GM12878 (cell line): ENCODE data around the gene RO60. TPM values are rescaled to one million over a fixed set of nuclear protein-coding genes. Genes with fewer than 3 reads are reported as not detected.

ENCODE experiments used
- ATAC-seq: fragments of 200-7000 bp; cut with Tn5 transposase; 3 replicates; pipeline ENCODE4 v1.9.1; 2020; ENCODE audit warnings: mild to moderate bottlenecking, moderate library complexity
- BruUV-seq: library from RNA; stranded (reverse); fragments of 400-500 nt; replicated peaks from 2 replicates; lab custom pipeline; 2021; lab: Mats Ljungman, UMichigan
- CTCF ChIA-PET: fragments of 300-600 bp; sonication (Branson Sonifier 250); formaldehyde crosslinking; extraction: SDS; loops from one replicate; lab custom pipeline; 2021; ENCODE audit warnings: inconsistent platforms; lab: Yijun Ruan, JAX
- POLR2A ChIA-PET: fragments of 350-600 bp; formaldehyde crosslinking; extraction: SDS; loops from one replicate; lab custom pipeline; 2021; ENCODE audit warnings: inconsistent platforms; lab: Charles Lee
- RAD21 ChIA-PET: fragments of 300-600 bp; sonication (Branson Sonifier 250); formaldehyde crosslinking; loops from one replicate; lab custom pipeline; 2023; ENCODE audit warnings: antibody characterized with exemption; ENCODE audit not compliant: unreplicated experiment; lab: Charles Lee
- SMC1A ChIA-PET: fragments of 300-600 bp; sonication (Branson Sonifier 250); formaldehyde crosslinking; loops from one replicate; lab custom pipeline; 2023; ENCODE audit not compliant: unreplicated experiment, uncharacterized antibody; lab: Charles Lee
- DNase-seq: peaks from one replicate; pipeline ENCODE4 v3.0.0-alpha.2; 2011; ENCODE audit warnings: low read depth, low spot score
- FAIRE-seq: peaks from 3 replicates; lab custom pipeline; 2011; peaks lifted over from hg19 to GRCh38; lab: Jason Lieb, UNC
- H2AFZ ChIP-seq: 2 replicates; pipeline ENCODE4 v1.6.0; 2011; ENCODE audit warnings: low read depth, low read length, control low read depth; ENCODE audit not compliant: control insufficient read depth
- H3K27ac ChIP-seq: 2 replicates; pipeline ENCODE4 v1.5.1; 2011; ENCODE audit warnings: control low read depth; ENCODE audit not compliant: control insufficient read depth, insufficient read depth
- H3K27me3 ChIP-seq, 2 experiments: replicated peaks in 1 of 2; 2 replicates each; pipeline versions ENCODE4 v1.6.0 to v1.6.1; 2011; ENCODE audit warnings: low read length in 1 of 2; ENCODE audit not compliant: control insufficient read depth in 2 of 2, insufficient read depth in 2 of 2
- H3K36me3 ChIP-seq, 2 experiments: 2 replicates each; pipeline ENCODE4 v1.5.1; 2011; ENCODE audit warnings: low read length in 1 of 2; ENCODE audit not compliant: control insufficient read depth in 2 of 2, insufficient read depth in 2 of 2
- H3K4me1 ChIP-seq: 2 replicates; pipeline ENCODE4 v1.6.1; 2011; ENCODE audit warnings: mild to moderate bottlenecking, low read length, moderate library complexity, mixed read lengths; ENCODE audit not compliant: control insufficient read depth, insufficient read depth
- H3K4me2 ChIP-seq: 2 replicates; pipeline ENCODE4 v1.6.0; 2011; ENCODE audit warnings: control low read depth; ENCODE audit not compliant: control insufficient read depth, insufficient read depth
- H3K4me3 ChIP-seq: fragments of 200-600 bp; sonication (generic); 2 replicates; pipeline ENCODE4 v1.5.1; 2016
- H3K79me2 ChIP-seq: 2 replicates; pipeline ENCODE4 v1.6.0; 2011; ENCODE audit warnings: low read length; ENCODE audit not compliant: control insufficient read depth, insufficient read depth
- H3K9ac ChIP-seq: 2 replicates; pipeline ENCODE4 v1.8.0; 2011; ENCODE audit warnings: low read length, control low read depth, mixed read lengths; ENCODE audit not compliant: control insufficient read depth, insufficient read depth
- H3K9me3 ChIP-seq: replicated peaks from 3 replicates; pipeline ENCODE4 v1.5.1; 2011; ENCODE audit warnings: mild to moderate bottlenecking, low read length; ENCODE audit not compliant: control insufficient read depth, insufficient read depth
- H4K20me1 ChIP-seq: 2 replicates; pipeline ENCODE4 v1.6.0; 2011; ENCODE audit not compliant: control insufficient read depth, insufficient read depth
- CREM ChIP-seq: IDR thresholded peaks from 2 replicates; pipeline ENCODE4 v1.6.1; 2014; ENCODE audit warnings: antibody characterized with exemption, low read depth
- DPF2 ChIP-seq: fragments of 450-650 bp; IDR thresholded peaks from 2 replicates; pipeline ENCODE4 v1.6.1; 2017; ENCODE audit warnings: mild to moderate bottlenecking
- POLR2AphosphoS2 ChIP-seq: IDR thresholded peaks from 2 replicates; pipeline ENCODE4 v1.6.1; 2011; ENCODE audit warnings: low read depth, mild to moderate bottlenecking, low read length, improper control_type of control experiment, moderate library complexity
- RFX5 ChIP-seq: IDR thresholded peaks from 2 replicates; pipeline ENCODE4 v1.6.1; 2011; ENCODE audit warnings: low read depth, low read length, improper control_type of control experiment
- SUPT20H ChIP-seq: IDR thresholded peaks from 2 replicates; pipeline ENCODE4 v1.6.1; 2011; ENCODE audit warnings: low read depth, mild to moderate bottlenecking, low read length, moderate library complexity, borderline replicate concordance; ENCODE audit not compliant: control insufficient read depth
- WGBS: methylation state at CpG from one replicate; pipeline ENCODE4 v1.1.6; 2016; ENCODE audit warnings: low lambda C conversion rate; ENCODE audit not compliant: insufficient replicate concordance, insufficient coverage; ENCODE audit errors: missing lambda C conversion rate; 5-methylcytosine and 5-hydroxymethylcytosine counted together
- in situ Hi-C: fragments of 300-500 bp; cut with MboI; formaldehyde crosslinking; loops from 9 replicates; pipeline ENCODE4 v1.14.3; 2018; ENCODE audit warnings: mixed read lengths
- intact Hi-C: fragments of 100-400 bp; cut with micrococcal nuclease; formaldehyde crosslinking; loops from one replicate; pipeline ENCODE4 v1.14.2; 2022; ENCODE audit not compliant: unreplicated experiment
- polyA plus RNA-seq, 11 experiments: library from polyadenylated mRNA; depleted of rRNA in 4 of 11; unstranded in 6 of 11; stranded (reverse) in 5 of 11; fragments of >200 nt; fragmentation: Nextera tagmentation in 4 of 11; fragmentation: Illumina TruSeq in 1 of 11; extraction: Ambion mirVana in 4 of 11; extraction: Trizol in 1 of 11; gene quantifications; 1 replicate in 1 of 11; 2 replicates in 10 of 11; pipeline versions ENCODE4 v1.2.1 to v1.2.3, GENCODE V29; 2011 to 2016; ENCODE audit warnings: inconsistent platforms in 2 of 11, missing spikeins in 2 of 11, low read depth in 1 of 11
- total RNA-seq, 4 experiments: library from RNA; depleted of rRNA in 3 of 4; stranded (reverse); fragments of >200 nt in 3 of 4; fragmentation: Illumina TruSeq in 1 of 4; extraction: Trizol in 1 of 4; gene quantifications; 2 replicates each; pipeline versions ENCODE4 v1.2.1 to v1.2.3, GENCODE V29; 2013 to 2021

Gene RO60
- total and polyA plus RNA-seq, 10 of the 15 experiments (the other 5 are each of a cell fraction or from before 2014, with no cell fraction given) = 21.1 to 143 (median 83.1) TPM

- H2AFZ ChIP-seq = no peak overlapping the region
- H3K27me3 ChIP-seq = no peaks in the 10 kb centered on the region
- ChIA-PET SMC1A (interaction anchor here (2.2 kb wide), 2 partner anchors 8 to 10 kb away, joined by 4 to 5 read pairs; no protein-coding TSS in a partner anchor), RAD21 (no interaction called here)
- no peak overlapping the region for H3K27ac ChIP-seq
- H3K9ac ChIP-seq = no peak overlapping the region
- ATAC-seq = no peak
- no peak overlapping the region for H3K4me3 ChIP-seq
- no peaks in the 10 kb centered on the region for H3K79me2 ChIP-seq
- TF ChIP-seq POLR2AphosphoS2 = no peak
- TF ChIP-seq, all 136 proteins: peak for 0
- intact Hi-C loops (no loop called here), in situ Hi-C loops (no loop called here)
- WGBS = 97% methylated on average over 11 of the region's 11 CpGs
- H3K4me2 ChIP-seq = no peak overlapping the region
- no peaks in the 10 kb centered on the region for H3K9me3 ChIP-seq
- no TSS peak for BruUV-seq
- H3K4me1 ChIP-seq = no peaks in the 10 kb centered on the region
- H4K20me1 ChIP-seq = no peaks in the 10 kb centered on the region
- FAIRE-seq (no peak), DNase-seq (no peak)
- POLR2A ChIA-PET = interaction anchor here (1.2 kb wide), 1 partner anchor 35 kb away, joined by 5 read pairs; the partner anchor contains the start of genes RO60 and UCHL5
- H3K36me3 ChIP-seq = peaks cover 0 to 4% of the 10 kb centered on the region in 2 experiments; a peak in 2 of 4 replicates
- CTCF ChIA-PET = interaction anchor here (1.0 to 1.3 kb wide), 3 partner anchors 11 to 109 kb away, joined by 3 to 5 read pairs (median 4); no protein-coding TSS in a partner anchor
Observed at GRCh38 chr1:193094112-193094511, 34.7 kb downstream of the RO60 start.

GRCh38 chr1:193102662-193103061, 43.2 kb downstream of the RO60 start:
- Histone ChIP-seq H4K20me1 (no peaks in the 10 kb centered on the region), H3K79me2 (peaks cover 18% of the 10 kb centered on the region), H3K4me3 (no peak overlapping the region), H3K4me2 (no peak overlapping the region), H3K9me3 (no peaks in the 10 kb centered on the region), H3K27ac (no peak overlapping the region), H3K27me3 (no peaks in the 10 kb centered on the region), H3K9ac (no peak overlapping the region), H3K36me3 (peaks cover 0 to 9% of the 10 kb centered on the region in 2 experiments; a peak in 1 of 4 replicates), H2AFZ (no peak overlapping the region), H3K4me1 (no peaks in the 10 kb centered on the region)
- DNase-seq (no peak), ATAC-seq (no peak), FAIRE-seq (no peak)
- no TSS peak for BruUV-seq
- 99% methylated on average over 5 of the region's 5 CpGs for WGBS
- TF ChIP-seq RFX5 = no peak
- TF ChIP-seq DPF2 = no peak
- TF ChIP-seq CREM = no peak
- no peak for TF ChIP-seq SUPT20H
- intact Hi-C loops (no loop called here), in situ Hi-C loops (no loop called here)
- CTCF ChIA-PET = interaction anchor here (1.3 to 1.8 kb wide), 4 partner anchors 20 to 81 kb away, joined by 3 to 5 read pairs (median 3); partner anchors contain the start of gene UCHL5
- RAD21 ChIA-PET = no interaction called here
- SMC1A ChIA-PET = interaction anchor here (1.4 to 4.1 kb wide), 4 partner anchors 9 to 44 kb away, joined by 5 to 24 read pairs (median 6); partner anchors contain the start of gene UCHL5
- POLR2A ChIA-PET = interaction anchor here (0.5 kb wide), 1 partner anchor 32 kb away, joined by 4 read pairs; no protein-coding TSS in a partner anchor
